SK-N-SH (cell line): ENCODE measurements around the gene NOMO2. TPM values are rescaled to one million over a fixed set of nuclear protein-coding genes. Genes with fewer than 3 reads are reported as not detected.
"Not testable (repeated sequence)": the region's sequence is repeated elsewhere in the genome, so short reads cannot be mapped to it uniquely, and the experiment has no call there.

Experiments used
- CTCF ChIA-PET: fragments of 300-600, 350-600 bp; formaldehyde crosslinking; extraction: SDS; loops from one replicate; lab custom pipeline; 2021; lab: Yijun Ruan, JAX
- POLR2A ChIA-PET: fragments of 350-600 bp; sonication (Branson Sonifier 250); formaldehyde crosslinking; extraction: SDS; loops from one replicate; lab custom pipeline; 2020; ENCODE audit warnings: antibody characterized with exemption, inconsistent platforms; lab: Yijun Ruan, JAX
- DNase-seq: peaks from one replicate; pipeline ENCODE4 v3.0.0; 2012
- H2AFZ ChIP-seq: fragments of 200-600 bp; sonication (generic); 2 replicates; pipeline ENCODE4 v1.8.1; 2016; ENCODE audit warnings: antibody characterized with exemption, mild to moderate bottlenecking, low read depth
- H3F3A ChIP-seq: fragments of 200-600 bp; sonication (generic); replicated peaks from 2 replicates; pipeline ENCODE3; 2016; ENCODE audit warnings: antibody characterized with exemption, mild to moderate bottlenecking; ENCODE audit not compliant: insufficient read depth
- H3K27ac ChIP-seq, 2 experiments: fragments of 200-500 bp in 1 of 2; fragments of 200-600 bp in 1 of 2; sonication (Bioruptor generic) in 1 of 2; sonication (generic), shearing (Covaris generic) in 1 of 2; 2 replicates each; pipeline versions ENCODE4 v1.5.1 to v1.6.1; 2014 to 2016; ENCODE audit warnings: low read depth in 2 of 2, inconsistent platforms in 1 of 2, low read length in 1 of 2, mild to moderate bottlenecking in 1 of 2, mixed read lengths in 1 of 2
- H3K27me3 ChIP-seq: fragments of 200-600 bp; sonication (generic), shearing (Covaris generic); 2 replicates; pipeline ENCODE4 v1.6.1; 2016; ENCODE audit warnings: mixed run types; ENCODE audit not compliant: insufficient read depth
- H3K36me3 ChIP-seq, 2 experiments: fragments of 200-500 bp in 1 of 2; fragments of 200-600 bp in 1 of 2; sonication (Bioruptor generic) in 1 of 2; sonication (generic) in 1 of 2; replicated peaks in 1 of 2; 2 replicates each; pipeline versions ENCODE3 to v1.5.1; 2014 to 2016; ENCODE audit warnings: low read length in 1 of 2, mild to moderate bottlenecking in 1 of 2; ENCODE audit not compliant: insufficient read depth in 2 of 2, control insufficient read depth in 1 of 2
- H3K4me1 ChIP-seq, 2 experiments: fragments of 200-500 bp in 1 of 2; fragments of 200-600 bp in 1 of 2; sonication (Bioruptor generic) in 1 of 2; sonication (generic), shearing (Covaris generic) in 1 of 2; 2 replicates each; pipeline versions ENCODE4 v1.5.1 to v1.6.1; 2014 to 2016; ENCODE audit warnings: low read depth in 1 of 2, low read length in 1 of 2, mixed run types in 1 of 2; ENCODE audit not compliant: insufficient read depth in 2 of 2, control insufficient read depth in 1 of 2
- H3K4me2 ChIP-seq: fragments of 200-600 bp; sonication (generic), shearing (Covaris generic); 2 replicates; pipeline ENCODE4 v1.6.1; 2017; ENCODE audit warnings: mixed run types
- H3K4me3 ChIP-seq, 2 experiments: fragments of 200-500 bp in 1 of 2; fragments of 200-600 bp in 1 of 2; sonication (Bioruptor generic) in 1 of 2; sonication (generic), shearing (Covaris generic) in 1 of 2; 2 replicates each; pipeline versions ENCODE4 v1.5.1 to v1.8.1; 2014 to 2016; ENCODE audit warnings: low read depth in 2 of 2, inconsistent platforms in 1 of 2, low read length in 1 of 2, mild to moderate bottlenecking in 1 of 2, mixed read lengths in 1 of 2, moderate library complexity in 1 of 2
- H3K79me2 ChIP-seq: fragments of 200-600 bp; sonication (generic); 2 replicates; pipeline ENCODE4 v1.8.1; 2017; ENCODE audit warnings: mild to moderate bottlenecking; ENCODE audit not compliant: insufficient read depth
- H3K9ac ChIP-seq: fragments of 200-600 bp; sonication (generic); 2 replicates; pipeline ENCODE4 v1.6.1; 2017; ENCODE audit warnings: mixed run types
- H3K9me2 ChIP-seq: fragments of 200-600 bp; sonication (generic); 2 replicates; pipeline ENCODE4 v1.6.1; 2017; ENCODE audit warnings: mixed run types
- H3K9me3 ChIP-seq: fragments of 200-600 bp; sonication (generic); 2 replicates; pipeline ENCODE4 v1.6.1; 2017; ENCODE audit warnings: mixed run types, mild to moderate bottlenecking, moderate library complexity
- H4K20me1 ChIP-seq: fragments of 200-600 bp; sonication (generic); 2 replicates; pipeline ENCODE4 v1.6.1; 2017; ENCODE audit warnings: mild to moderate bottlenecking, mixed run types; ENCODE audit not compliant: insufficient read depth
- CTCF ChIP-seq: fragments of 200-600 bp; sonication (generic); IDR thresholded peaks from 2 replicates; pipeline ENCODE4 v1.6.1; 2017; ENCODE audit warnings: antibody characterized with exemption, mild to moderate bottlenecking, moderate library complexity
- FOSL2 ChIP-seq: IDR thresholded peaks from 2 replicates; pipeline ENCODE4 v1.4.0; 2012; ENCODE audit warnings: low read depth, mild to moderate bottlenecking, moderate library complexity, borderline replicate concordance
- FOXJ3 ChIP-seq: sonication (generic); formaldehyde crosslinking; IDR thresholded peaks from 2 replicates; pipeline ENCODE4 v1.5.1; 2020; ENCODE audit warnings: mild to moderate bottlenecking, missing genetic modification reagents
- IRF3 ChIP-seq: fragments of 150-350 bp; IDR thresholded peaks from 2 replicates; pipeline ENCODE4 v1.6.1; 2016; ENCODE audit warnings: mild to moderate bottlenecking, low read depth, low read length
- MEF2A ChIP-seq: IDR thresholded peaks from 2 replicates; pipeline ENCODE4 v1.4.0; 2012; ENCODE audit warnings: low read depth, borderline replicate concordance
- MXI1 ChIP-seq: IDR thresholded peaks from 2 replicates; pipeline ENCODE4 v1.6.1; 2012; ENCODE audit warnings: mild to moderate bottlenecking, low read depth, low read length, improper control_type of control experiment
- NFIC ChIP-seq: IDR thresholded peaks from 2 replicates; pipeline ENCODE4 v1.4.0; 2012; ENCODE audit warnings: borderline replicate concordance
- RCOR1 ChIP-seq: fragments of 150-350 bp; IDR thresholded peaks from 2 replicates; pipeline ENCODE4 v1.6.1; 2017; ENCODE audit warnings: antibody characterized with exemption, low read length
- RFX5 ChIP-seq: IDR thresholded peaks from 2 replicates; pipeline ENCODE4 v1.6.1; 2012; ENCODE audit warnings: mild to moderate bottlenecking, improper control_type of control experiment, low read length
- SIN3A ChIP-seq: IDR thresholded peaks from 2 replicates; pipeline ENCODE4 v1.6.1; 2012; ENCODE audit warnings: low read depth, mild to moderate bottlenecking, low read length, moderate library complexity, borderline replicate concordance
- USF1 ChIP-seq: IDR thresholded peaks from 2 replicates; pipeline ENCODE4 v1.4.0; 2012; ENCODE audit warnings: low read depth, borderline replicate concordance
- YY1 ChIP-seq: IDR thresholded peaks from 2 replicates; pipeline ENCODE4 v1.4.0; 2012; ENCODE audit warnings: low read depth, mild to moderate bottlenecking
- WGBS: methylation state at CpG from one replicate; pipeline ENCODE4 v1.1.6; 2017; ENCODE audit warnings: low lambda C conversion rate; 5-methylcytosine and 5-hydroxymethylcytosine counted together
- polyA plus RNA-seq, 3 experiments: library from polyadenylated mRNA; depleted of rRNA; stranded (reverse); fragments of >200 nt; gene quantifications; 2 replicates each; pipeline ENCODE4 v1.2.3, GENCODE V29; 2012

The NOMO2 gene
- polyA plus RNA-seq, 1 of the 3 experiments (the other 2 are of a cell fraction): 202 TPM

GRCh38 chr16:18582902-18583301 lies 21.0 kb upstream of the NOMO2 start:
- Histone ChIP-seq H4K20me1 (no peaks in the 10 kb centered on the region), H3K4me2 (no peak overlapping the region), H3K9ac (no peak overlapping the region), H3F3A (no peaks in the 10 kb centered on the region), H3K4me1 (no peaks in the 10 kb centered on the region), H3K27ac (no peak overlapping the region), H3K36me3 (no peaks in the 10 kb centered on the region), H3K9me3 (no peaks in the 10 kb centered on the region), H2AFZ (no peak overlapping the region), H3K9me2 (no peaks in the 10 kb centered on the region), H3K4me3 (no peak overlapping the region), H3K79me2 (no peaks in the 10 kb centered on the region), H3K27me3 (no peaks in the 10 kb centered on the region)
- CTCF ChIA-PET: no interaction called here
- WGBS: 40% methylated on average over 1 of the region's 1 CpG
- TF ChIP-seq CTCF: no peak
- TF ChIP-seq RCOR1: no peak
- no peak for TF ChIP-seq NFIC
- TF ChIP-seq USF1: no peak
- no peak for TF ChIP-seq FOSL2
- TF ChIP-seq MEF2A: no peak
- no peak for TF ChIP-seq IRF3
- no peak for TF ChIP-seq SIN3A
- no peak for TF ChIP-seq MXI1
- no peak for TF ChIP-seq RFX5
- TF ChIP-seq YY1: no peak
- no peak for TF ChIP-seq FOXJ3 (CRISPR knock-in tag)
- POLR2A ChIA-PET: no interaction called here
- no peak for DNase-seq

- H4K20me1 ChIP-seq, H3K9me3 ChIP-seq, H3K36me3 ChIP-seq, H3K27me3 ChIP-seq, POLR2A ChIA-PET, DNase-seq, H3F3A ChIP-seq, H3K4me2 ChIP-seq, H3K4me1 ChIP-seq, H3K9ac ChIP-seq, H3K27ac ChIP-seq, CTCF ChIA-PET, H3K79me2 ChIP-seq, H2AFZ ChIP-seq, H3K4me3 ChIP-seq, H3K9me2 ChIP-seq: not testable (repeated sequence)
- 51% methylated on average over 3 of the region's 5 CpGs for WGBS
Observed at GRCh38 chr16:18580396-18580795, 18.5 kb upstream of the NOMO2 start.

GRCh38 chr16:18579261-18579660 lies 17.4 kb upstream of the NOMO2 start:
- H3K79me2 ChIP-seq, POLR2A ChIA-PET: not testable (repeated sequence)

GRCh38 chr16:18577942-18578341 lies 16.0 kb upstream of the NOMO2 start:
- H3K79me2 ChIP-seq, DNase-seq, H3K4me1 ChIP-seq, H3K9me2 ChIP-seq, H3K9ac ChIP-seq, H3K36me3 ChIP-seq, H3K4me3 ChIP-seq, H2AFZ ChIP-seq, H3K27ac ChIP-seq, H3F3A ChIP-seq, H3K27me3 ChIP-seq, H3K4me2 ChIP-seq, CTCF ChIA-PET, POLR2A ChIA-PET, H4K20me1 ChIP-seq, H3K9me3 ChIP-seq: not testable (repeated sequence)
- WGBS: 67% methylated on average over 1 of the region's 1 CpG

More at GRCh38 chr16:18579261-18579660, 17.4 kb upstream of the NOMO2 start:
- H3K9me3 ChIP-seq, H3K36me3 ChIP-seq, H3K4me1 ChIP-seq, H3F3A ChIP-seq, DNase-seq, CTCF ChIA-PET, H3K27me3 ChIP-seq, H3K9me2 ChIP-seq, H4K20me1 ChIP-seq, H3K27ac ChIP-seq, H3K9ac ChIP-seq, H2AFZ ChIP-seq, H3K4me2 ChIP-seq, H3K4me3 ChIP-seq: not testable (repeated sequence)
- 74% methylated on average over 2 of the region's 2 CpGs for WGBS
